GM21423 (cell line): ENCODE data around the gene FLT3LG.
"Not testable (repeated sequence)": the region's sequence is repeated elsewhere in the genome, so short reads cannot be mapped to it uniquely, and the experiment has no call there.

ENCODE experiments used
- ATAC-seq: cut with Tn5 transposase; IDR thresholded peaks from one replicate; pipeline ENCODE4 v1.9.1; 2021; ENCODE audit warnings: mild to moderate bottlenecking, moderate library complexity; ENCODE audit not compliant: unreplicated experiment

FLT3LG gene

GRCh38 chr19:49440439-49441209, 33.4 kb upstream of the FLT3LG start:
- ATAC-seq, result no peak

- no peak for ATAC-seq
Observed at GRCh38 chr19:49441210-49441959, 32.6 kb upstream of the FLT3LG start, which contains the start of gene SLC17A7. TSS of gene SLC17A7 (minus strand) at chr19:49441527. CDS start at chr19:49441379, 148 bp downstream.

- ATAC-seq, result no peak
Observed at GRCh38 chr19:49441960-49442350, 32.1 kb upstream of the FLT3LG start.

- ATAC-seq, result no peak
Observed at GRCh38 chr19:49442354-49442753, 31.7 kb upstream of the FLT3LG start.

DNA sequence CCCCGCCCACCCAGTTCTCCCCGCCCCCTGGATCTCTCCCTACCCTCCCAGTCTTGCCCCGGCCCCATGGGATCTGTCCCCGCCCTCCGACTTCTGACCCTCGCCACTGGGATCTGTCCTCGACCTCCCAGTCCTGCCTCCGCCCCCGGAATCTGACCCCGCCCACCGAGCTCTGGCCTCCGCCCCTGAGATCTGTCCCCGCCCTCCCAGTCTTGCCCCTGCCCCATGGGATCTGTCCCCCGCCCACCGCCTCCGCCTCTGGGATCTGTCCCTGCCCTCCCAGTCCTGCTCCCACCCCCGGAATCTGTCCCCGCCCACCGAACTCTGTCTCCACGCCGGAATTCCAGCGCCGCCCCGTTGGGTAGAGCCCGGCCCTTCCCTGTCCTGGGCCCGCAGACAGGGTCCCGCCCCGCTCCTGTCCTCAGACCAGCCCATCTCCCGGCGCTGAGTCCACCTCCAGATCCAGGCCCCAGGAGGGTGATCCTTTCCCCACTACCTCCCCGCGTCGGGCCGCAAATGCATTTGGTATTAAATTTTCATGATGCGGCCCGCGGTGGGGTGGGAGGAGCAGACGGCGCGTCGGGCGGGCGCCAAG, 31.1 kb upstream of the FLT3LG start:
- ATAC-seq, result no peak

GRCh38 chr19:49443366-49444099, 30.5 kb upstream of the FLT3LG start:
- peak; percentile 86 for ATAC-seq

DNA sequence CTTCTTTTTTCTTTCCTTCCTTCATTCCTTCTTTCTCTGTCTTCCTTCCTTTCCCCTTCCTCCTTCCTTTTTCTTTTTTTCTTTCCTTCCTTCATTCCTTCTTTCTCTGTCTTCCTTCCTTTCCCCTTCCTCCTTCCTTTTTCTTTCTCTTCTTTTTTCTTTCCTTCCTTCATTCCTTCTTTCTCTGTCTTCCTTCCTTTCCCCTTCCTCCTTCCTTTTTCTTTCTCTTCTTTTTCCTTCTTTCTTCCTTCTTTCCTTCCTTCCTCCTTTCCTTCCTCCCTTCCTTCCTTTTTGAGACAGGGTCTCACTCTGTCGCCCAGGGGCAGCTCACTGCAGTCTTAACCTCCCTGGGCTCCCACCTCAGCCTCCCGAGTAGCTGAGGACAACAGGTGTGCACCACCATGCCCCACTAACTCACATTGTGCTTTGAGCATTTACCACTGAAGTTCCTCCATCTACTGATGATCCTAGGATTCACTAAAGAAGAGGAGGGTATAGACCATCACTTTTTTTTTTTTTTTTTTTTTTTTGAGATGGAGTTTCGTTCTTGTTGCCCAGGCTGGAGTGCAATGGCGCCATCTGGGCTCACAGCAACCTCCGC, 29.8 kb upstream of the FLT3LG start:
- ATAC-seq, result not testable (repeated sequence)

- ATAC-seq, result no peak
Observed at GRCh38 chr19:49445997-49446396, 28.0 kb upstream of the FLT3LG start.

GRCh38 chr19:49447485-49448431, 26.3 kb upstream of the FLT3LG start:
- ATAC-seq, result no peak

DNA sequence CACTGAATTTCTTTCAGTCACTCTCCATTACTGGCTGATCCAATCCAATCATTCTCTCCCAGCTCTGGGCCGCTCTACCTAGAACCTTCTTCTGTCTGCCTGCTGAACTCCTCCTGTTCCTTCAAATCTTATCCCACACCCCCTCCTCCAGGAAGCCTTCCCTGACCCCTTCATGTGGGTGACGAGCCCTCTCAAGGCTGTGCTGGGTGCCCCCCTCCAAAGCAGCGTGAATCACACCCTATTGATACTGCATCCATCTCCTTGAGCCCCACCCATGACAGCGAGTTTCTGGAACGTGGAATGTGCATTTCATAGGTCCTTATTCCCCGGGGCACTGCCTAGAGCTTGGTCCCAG, 25.6 kb upstream of the FLT3LG start:
- ATAC-seq, result no peak

DNA sequence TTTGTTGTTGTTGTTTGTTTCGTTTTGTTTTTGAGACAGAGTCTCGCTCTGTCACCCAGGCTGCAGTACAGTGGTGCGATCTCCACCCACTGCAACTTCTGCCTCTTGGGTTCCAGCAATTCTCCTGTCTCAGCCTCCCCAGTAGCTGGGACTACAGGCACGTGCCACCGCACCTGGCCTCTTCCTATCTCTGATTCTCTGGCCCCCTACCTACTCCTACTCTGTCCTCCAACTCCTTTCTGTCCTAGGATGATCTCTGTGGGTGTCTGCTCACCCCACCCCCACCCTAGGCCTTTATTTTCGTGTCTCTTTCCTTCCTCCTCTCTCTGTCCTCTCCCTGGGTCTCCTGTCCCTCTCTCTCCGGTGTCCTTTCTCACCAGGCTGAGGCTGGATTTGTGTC, 23.6 kb upstream of the FLT3LG start:
- no peak for ATAC-seq

- peak; percentile 54 for ATAC-seq
Observed at GRCh38 chr19:49451430-49452181, 22.4 kb upstream of the FLT3LG start, which contains the start of gene PIH1D1. TSS of gene PIH1D1 (minus strand) at chr19:49451814. CDS start at chr19:49451574, 240 bp downstream.

DNA sequence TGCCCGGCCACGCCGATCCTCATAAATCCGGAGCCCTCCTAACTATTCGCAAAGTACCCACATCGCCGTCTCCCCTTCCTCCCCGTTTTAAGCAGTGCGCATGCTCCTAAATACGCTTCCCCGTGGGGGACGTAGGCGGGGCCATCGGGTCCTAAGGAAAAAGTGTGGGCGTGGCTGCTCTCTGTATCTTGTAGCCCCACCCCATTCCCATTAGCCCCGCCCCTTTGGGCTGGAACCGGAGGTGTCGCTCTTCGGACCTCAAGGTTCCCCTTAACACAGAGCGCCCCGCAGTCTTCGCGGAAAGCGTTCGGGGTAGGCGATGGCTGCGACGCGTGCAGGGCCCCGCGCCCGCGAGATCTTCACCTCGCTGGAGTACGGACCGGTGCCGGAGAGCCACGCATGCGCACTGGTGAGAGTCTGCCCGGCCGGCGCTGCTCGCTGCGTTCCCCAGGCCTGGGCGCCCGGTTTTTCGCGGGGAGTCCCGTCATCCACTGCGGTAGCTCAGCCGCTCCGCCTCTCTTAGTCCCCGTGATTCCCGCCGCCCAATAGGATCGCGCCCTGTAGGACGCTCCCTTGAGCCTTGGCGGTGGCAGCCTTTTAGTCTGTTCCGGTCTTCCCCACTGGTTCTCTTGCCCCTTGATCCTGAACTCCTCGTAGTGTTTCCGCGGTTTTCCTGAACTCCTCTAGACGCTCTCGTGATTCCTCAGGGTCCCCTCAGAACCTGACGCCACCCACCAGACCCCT, 20.8 kb upstream of the FLT3LG start, which contains the start of gene ALDH16A1:
Gene ALDH16A1, plus strand, starts transcription at position 213 of the 744 bp plus-strand sequence. Its CDS starts 107 bp downstream, at position 320.
- ATAC-seq, result peak; percentile 83

- ATAC-seq, result no peak
Observed at GRCh38 chr19:49453757-49454240, 20.2 kb upstream of the FLT3LG start.

GRCh38 chr19:49455773-49456172, 18.2 kb upstream of the FLT3LG start:
- ATAC-seq, result no peak

GRCh38 chr19:49456326-49456725, 17.7 kb upstream of the FLT3LG start:
- ATAC-seq, result no peak

DNA sequence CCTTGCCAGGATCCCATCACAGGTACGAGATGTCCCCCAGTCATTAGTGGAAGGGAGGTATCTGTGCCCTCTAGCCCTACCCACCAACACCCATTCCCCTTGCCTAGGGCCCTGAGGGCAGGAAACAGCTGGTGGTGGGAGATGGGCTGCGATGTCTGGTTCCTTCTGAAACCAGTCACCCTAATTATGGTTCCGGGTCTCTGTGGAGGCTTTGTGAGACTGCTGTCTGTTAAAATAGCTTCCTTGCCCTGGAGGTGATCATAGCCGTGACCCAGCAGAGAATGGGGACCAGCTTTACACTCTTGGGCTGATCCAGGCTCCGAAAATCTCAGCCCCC, 15.5 kb upstream of the FLT3LG start:
- no peak for ATAC-seq

GRCh38 chr19:49459388-49459787, 14.6 kb upstream of the FLT3LG start:
- ATAC-seq, result no peak
